GM12878 (cell line): ENCODE results near the gene BMP8B. TPM values are rescaled to one million over a fixed set of nuclear protein-coding genes. Genes with fewer than 3 reads are reported as not detected.

ENCODE experiments used
- ATAC-seq: fragments of 200-7000 bp; cut with Tn5 transposase; 3 replicates; pipeline ENCODE4 v1.9.1; 2020; ENCODE audit warnings: mild to moderate bottlenecking, moderate library complexity
- BruUV-seq: library from RNA; stranded (reverse); fragments of 400-500 nt; replicated peaks from 2 replicates; lab custom pipeline; 2021; lab: Mats Ljungman, UMichigan
- CTCF ChIA-PET: fragments of 300-600 bp; sonication (Branson Sonifier 250); formaldehyde crosslinking; extraction: SDS; loops from one replicate; lab custom pipeline; 2021; ENCODE audit warnings: inconsistent platforms; lab: Yijun Ruan, JAX
- POLR2A ChIA-PET: fragments of 350-600 bp; formaldehyde crosslinking; extraction: SDS; loops from one replicate; lab custom pipeline; 2021; ENCODE audit warnings: inconsistent platforms; lab: Charles Lee
- RAD21 ChIA-PET: fragments of 300-600 bp; sonication (Branson Sonifier 250); formaldehyde crosslinking; loops from one replicate; lab custom pipeline; 2023; ENCODE audit warnings: antibody characterized with exemption; ENCODE audit not compliant: unreplicated experiment; lab: Charles Lee
- SMC1A ChIA-PET: fragments of 300-600 bp; sonication (Branson Sonifier 250); formaldehyde crosslinking; loops from one replicate; lab custom pipeline; 2023; ENCODE audit not compliant: unreplicated experiment, uncharacterized antibody; lab: Charles Lee
- DNase-seq: peaks from one replicate; pipeline ENCODE4 v3.0.0-alpha.2; 2011; ENCODE audit warnings: low read depth, low spot score
- FAIRE-seq: peaks from 3 replicates; lab custom pipeline; 2011; peaks lifted over from hg19 to GRCh38; lab: Jason Lieb, UNC
- H2AFZ ChIP-seq: 2 replicates; pipeline ENCODE4 v1.6.0; 2011; ENCODE audit warnings: low read depth, low read length, control low read depth; ENCODE audit not compliant: control insufficient read depth
- H3K27ac ChIP-seq: 2 replicates; pipeline ENCODE4 v1.5.1; 2011; ENCODE audit warnings: control low read depth; ENCODE audit not compliant: control insufficient read depth, insufficient read depth
- H3K27me3 ChIP-seq, 2 experiments: replicated peaks in 1 of 2; 2 replicates each; pipeline versions ENCODE4 v1.6.0 to v1.6.1; 2011; ENCODE audit warnings: low read length in 1 of 2; ENCODE audit not compliant: control insufficient read depth in 2 of 2, insufficient read depth in 2 of 2
- H3K36me3 ChIP-seq, 2 experiments: 2 replicates each; pipeline ENCODE4 v1.5.1; 2011; ENCODE audit warnings: low read length in 1 of 2; ENCODE audit not compliant: control insufficient read depth in 2 of 2, insufficient read depth in 2 of 2
- H3K4me1 ChIP-seq: 2 replicates; pipeline ENCODE4 v1.6.1; 2011; ENCODE audit warnings: mild to moderate bottlenecking, low read length, moderate library complexity, mixed read lengths; ENCODE audit not compliant: control insufficient read depth, insufficient read depth
- H3K4me2 ChIP-seq: 2 replicates; pipeline ENCODE4 v1.6.0; 2011; ENCODE audit warnings: control low read depth; ENCODE audit not compliant: control insufficient read depth, insufficient read depth
- H3K4me3 ChIP-seq: fragments of 200-600 bp; sonication (generic); 2 replicates; pipeline ENCODE4 v1.5.1; 2016
- H3K79me2 ChIP-seq: 2 replicates; pipeline ENCODE4 v1.6.0; 2011; ENCODE audit warnings: low read length; ENCODE audit not compliant: control insufficient read depth, insufficient read depth
- H3K9ac ChIP-seq: 2 replicates; pipeline ENCODE4 v1.8.0; 2011; ENCODE audit warnings: low read length, control low read depth, mixed read lengths; ENCODE audit not compliant: control insufficient read depth, insufficient read depth
- H3K9me3 ChIP-seq: replicated peaks from 3 replicates; pipeline ENCODE4 v1.5.1; 2011; ENCODE audit warnings: mild to moderate bottlenecking, low read length; ENCODE audit not compliant: control insufficient read depth, insufficient read depth
- H4K20me1 ChIP-seq: 2 replicates; pipeline ENCODE4 v1.6.0; 2011; ENCODE audit not compliant: control insufficient read depth, insufficient read depth
- BCL11A ChIP-seq: IDR thresholded peaks from 2 replicates; pipeline ENCODE4 v1.6.1; 2011; ENCODE audit warnings: low read depth, low read length
- E4F1 ChIP-seq: fragments of 450-650 bp; IDR thresholded peaks from 2 replicates; pipeline ENCODE4 v1.6.1; 2018; ENCODE audit warnings: borderline replicate concordance, mild to moderate bottlenecking; ENCODE audit not compliant: partially characterized antibody
- ELK1 ChIP-seq: IDR thresholded peaks from 2 replicates; pipeline ENCODE4 v1.6.1; 2012; ENCODE audit warnings: low read depth, low read length, improper control_type of control experiment
- IKZF2 ChIP-seq, 2 experiments: fragments of 450-650 bp; IDR thresholded peaks; 2 replicates each; pipeline ENCODE4 v1.6.1; 2017; ENCODE audit warnings: mild to moderate bottlenecking in 2 of 2, moderate library complexity in 2 of 2
- PAX5 ChIP-seq: IDR thresholded peaks from 2 replicates; pipeline ENCODE4 v1.6.1; 2011; ENCODE audit warnings: low read depth, low read length, borderline replicate concordance
- RAD21 ChIP-seq: IDR thresholded peaks from 2 replicates; pipeline ENCODE4 v1.6.1; 2011; ENCODE audit warnings: mild to moderate bottlenecking, low read depth, low read length, moderate library complexity; ENCODE audit not compliant: insufficient read depth
- SPI1 ChIP-seq: IDR thresholded peaks from 2 replicates; pipeline ENCODE4 v1.6.1; 2011; ENCODE audit warnings: low read depth, mild to moderate bottlenecking, low read length, moderate library complexity, borderline replicate concordance; ENCODE audit not compliant: insufficient read depth
- SREBF1 ChIP-seq: IDR thresholded peaks from 2 replicates; pipeline ENCODE4 v1.6.1; 2012; ENCODE audit warnings: mild to moderate bottlenecking, low read length
- SREBF2 ChIP-seq: IDR thresholded peaks from 2 replicates; pipeline ENCODE4 v1.6.1; 2012; ENCODE audit warnings: mild to moderate bottlenecking, low read length
- SUPT20H ChIP-seq: IDR thresholded peaks from 2 replicates; pipeline ENCODE4 v1.6.1; 2011; ENCODE audit warnings: low read depth, mild to moderate bottlenecking, low read length, moderate library complexity, borderline replicate concordance; ENCODE audit not compliant: control insufficient read depth
- TARDBP ChIP-seq: IDR thresholded peaks from 2 replicates; pipeline ENCODE4 v1.6.1; 2016; ENCODE audit warnings: borderline replicate concordance
- ZNF384 ChIP-seq: IDR thresholded peaks from 2 replicates; pipeline ENCODE4 v1.6.1; 2012; ENCODE audit warnings: low read depth, mild to moderate bottlenecking, low read length, improper control_type of control experiment, borderline replicate concordance
- WGBS: methylation state at CpG from one replicate; pipeline ENCODE4 v1.1.6; 2016; ENCODE audit warnings: low lambda C conversion rate; ENCODE audit not compliant: insufficient replicate concordance, insufficient coverage; ENCODE audit errors: missing lambda C conversion rate; 5-methylcytosine and 5-hydroxymethylcytosine counted together
- in situ Hi-C: fragments of 300-500 bp; cut with MboI; formaldehyde crosslinking; loops from 9 replicates; pipeline ENCODE4 v1.14.3; 2018; ENCODE audit warnings: mixed read lengths
- intact Hi-C: fragments of 100-400 bp; cut with micrococcal nuclease; formaldehyde crosslinking; loops from one replicate; pipeline ENCODE4 v1.14.2; 2022; ENCODE audit not compliant: unreplicated experiment
- polyA plus RNA-seq, 11 experiments: library from polyadenylated mRNA; depleted of rRNA in 4 of 11; unstranded in 6 of 11; stranded (reverse) in 5 of 11; fragments of >200 nt; fragmentation: Nextera tagmentation in 4 of 11; fragmentation: Illumina TruSeq in 1 of 11; extraction: Ambion mirVana in 4 of 11; extraction: Trizol in 1 of 11; gene quantifications; 1 replicate in 1 of 11; 2 replicates in 10 of 11; pipeline versions ENCODE4 v1.2.1 to v1.2.3, GENCODE V29; 2011 to 2016; ENCODE audit warnings: inconsistent platforms in 2 of 11, missing spikeins in 2 of 11, low read depth in 1 of 11
- total RNA-seq, 4 experiments: library from RNA; depleted of rRNA in 3 of 4; stranded (reverse); fragments of >200 nt in 3 of 4; fragmentation: Illumina TruSeq in 1 of 4; extraction: Trizol in 1 of 4; gene quantifications; 2 replicates each; pipeline versions ENCODE4 v1.2.1 to v1.2.3, GENCODE V29; 2013 to 2021

BMP8B gene
- total and polyA plus RNA-seq, 10 of the 15 experiments (the other 5 are each of a cell fraction or from before 2014, with no cell fraction given): 0.09 to 1.2 (median 0.52) TPM

- Histone ChIP-seq H3K36me3 (no peaks in the 10 kb centered on the region), H4K20me1 (no peaks in the 10 kb centered on the region), H3K9ac (no peak overlapping the region), H3K4me3 (no peak overlapping the region), H2AFZ (no peak overlapping the region), H3K79me2 (no peaks in the 10 kb centered on the region)
- WGBS: 96% methylated on average over 7 of the region's 7 CpGs
- POLR2A ChIA-PET: no interaction called here
- no peak for DNase-seq
- RAD21 ChIA-PET: interaction anchor here (1.1 to 3.5 kb wide), 3 partner anchors 75 to 205 kb away, joined by 3 to 8 read pairs (median 4); partner anchors contain the start of gene MYCL
- intact Hi-C loops: no loop called here
- TF ChIP-seq SPI1 (no peak), SUPT20H (no peak), TARDBP (no peak), ZNF384 (no peak), SREBF2 (no peak), IKZF2 (IDR thresholded peaks at IDR 0.05) (no peak), RAD21 (no peak), ELK1 (no peak), PAX5 (no peak), SREBF1 (no peak), BCL11A (no peak), E4F1 (no peak)
- TF ChIP-seq, all 136 proteins: peak for 0
- H3K4me2 ChIP-seq: no peak overlapping the region
- SMC1A ChIA-PET: interaction anchor here (0.6 to 1.4 kb wide), 5 partner anchors 9 to 80 kb away, joined by 3 read pairs; no protein-coding TSS in a partner anchor
- CTCF ChIA-PET: interaction anchor here (0.8 to 1.2 kb wide), 3 partner anchors 10 to 92 kb away, joined by 3 read pairs; no protein-coding TSS in a partner anchor
- ATAC-seq (no peak), FAIRE-seq (no peak)
- in situ Hi-C loops: no loop called here
- H3K9me3 ChIP-seq: no peaks in the 10 kb centered on the region
- no TSS peak for BruUV-seq
- H3K27me3 ChIP-seq: no peaks in the 10 kb centered on the region
- H3K27ac ChIP-seq: no peak overlapping the region
- H3K4me1 ChIP-seq: peaks cover 19% of the 10 kb centered on the region
Measured at GRCh38 chr1:39827201-39827600, 38.5 kb upstream of the BMP8B start.
